Right lobe of liver (tissue), 4 donors: ENCODE measurements around the gene ESPN.

ENCODE experiments used
- POLR2A ChIP-seq: fragments of 450-650 bp; IDR thresholded peaks from one replicate; pipeline ENCODE4 v1.6.1; 2017; ENCODE audit warnings: antibody characterized with exemption, mild to moderate bottlenecking
- TF ChIP-seq, protein P1 (sequence below), 4 donors: fragments of 200-600 bp in 3 of 4; fragments of 450-650 bp in 1 of 4; IDR thresholded peaks; one replicate each; pipeline versions ENCODE4 v1.5.1 to v1.8.0; 2016 to 2022; ENCODE audit warnings: antibody characterized with exemption in 4 of 4, mild to moderate bottlenecking in 2 of 4
- donor health status: DM: no; HTN: no; CAD: no.
- donor health status: DM: no; HTN: no; CAD: no.
- donor health status: DM: no; HTN: yes; CAD: no.

DNA sequence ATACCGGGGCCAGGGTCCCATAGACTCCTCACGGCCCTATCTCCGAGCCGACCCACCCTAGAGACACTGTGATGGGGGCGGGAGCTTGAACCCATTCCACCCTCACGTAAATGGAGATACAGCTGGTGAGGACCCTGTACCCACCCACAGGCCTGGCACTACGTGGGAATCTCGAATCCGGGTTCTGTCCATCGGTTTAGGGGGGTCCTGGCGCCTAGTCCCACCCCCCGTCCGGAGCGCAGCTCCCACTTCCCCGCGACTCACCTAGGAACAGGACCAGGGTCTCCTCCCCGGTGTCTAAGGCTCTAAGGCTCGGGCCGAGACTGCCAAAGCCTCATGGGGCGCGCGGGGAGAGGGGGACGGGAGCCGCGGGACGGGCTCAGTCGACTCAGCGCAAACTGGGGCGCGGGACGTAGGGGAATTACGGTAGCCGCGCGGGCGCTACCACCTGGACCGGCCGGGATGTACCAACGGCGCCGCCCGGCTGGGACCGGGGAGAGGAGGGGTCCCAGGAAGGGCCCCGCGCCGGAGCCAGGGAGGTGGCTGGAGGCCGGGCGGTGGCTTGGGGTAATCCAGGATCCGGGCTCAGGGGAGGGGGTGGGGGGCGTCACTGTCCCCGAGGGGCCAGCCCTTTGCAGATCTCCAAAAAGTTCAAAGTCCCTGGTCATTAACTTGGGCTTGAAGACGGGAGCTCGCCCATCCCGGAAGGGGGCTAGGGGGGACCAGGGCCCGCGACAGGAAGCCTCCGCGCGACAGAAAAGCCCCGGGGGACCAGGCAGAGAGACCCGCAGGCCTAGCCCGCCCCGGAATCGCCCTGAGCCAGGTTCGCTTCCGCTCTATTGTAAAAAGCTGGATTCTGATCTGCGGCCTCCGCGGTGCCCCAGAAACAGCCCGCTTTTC, 65.9 kb downstream of the ESPN start:
- TF ChIP-seq, protein P1, sequence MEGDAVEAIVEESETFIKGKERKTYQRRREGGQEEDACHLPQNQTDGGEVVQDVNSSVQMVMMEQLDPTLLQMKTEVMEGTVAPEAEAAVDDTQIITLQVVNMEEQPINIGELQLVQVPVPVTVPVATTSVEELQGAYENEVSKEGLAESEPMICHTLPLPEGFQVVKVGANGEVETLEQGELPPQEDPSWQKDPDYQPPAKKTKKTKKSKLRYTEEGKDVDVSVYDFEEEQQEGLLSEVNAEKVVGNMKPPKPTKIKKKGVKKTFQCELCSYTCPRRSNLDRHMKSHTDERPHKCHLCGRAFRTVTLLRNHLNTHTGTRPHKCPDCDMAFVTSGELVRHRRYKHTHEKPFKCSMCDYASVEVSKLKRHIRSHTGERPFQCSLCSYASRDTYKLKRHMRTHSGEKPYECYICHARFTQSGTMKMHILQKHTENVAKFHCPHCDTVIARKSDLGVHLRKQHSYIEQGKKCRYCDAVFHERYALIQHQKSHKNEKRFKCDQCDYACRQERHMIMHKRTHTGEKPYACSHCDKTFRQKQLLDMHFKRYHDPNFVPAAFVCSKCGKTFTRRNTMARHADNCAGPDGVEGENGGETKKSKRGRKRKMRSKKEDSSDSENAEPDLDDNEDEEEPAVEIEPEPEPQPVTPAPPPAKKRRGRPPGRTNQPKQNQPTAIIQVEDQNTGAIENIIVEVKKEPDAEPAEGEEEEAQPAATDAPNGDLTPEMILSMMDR (IDR thresholded peaks at IDR 0.05), result no peak
- no peak for TF ChIP-seq POLR2A
